Calu3 (cell line): ENCODE measurements around the gene AGMAT. TPM values are rescaled to one million over a fixed set of nuclear protein-coding genes. Genes with fewer than 3 reads are reported as not detected.

Source experiments
- BruUV-seq: library from RNA; stranded (reverse); fragments of 400-500 nt; replicated peaks from 2 replicates; lab custom pipeline; 2021; lab: Mats Ljungman, UMichigan
- CTCF ChIA-PET: fragments of 300-600 bp; sonication (Branson Sonifier 250); formaldehyde crosslinking; loops from one replicate; lab custom pipeline; 2022; ENCODE audit warnings: antibody characterized with exemption; lab: Charles Lee
- DNase-seq: peaks from one replicate; pipeline ENCODE4 v3.0.0; 2022
- H3K27ac Mint-ChIP-seq: one replicate; pipeline ENCODE4 v1.8.0; 2022; ENCODE audit warnings: mixed read lengths; ENCODE audit not compliant: unreplicated experiment
- H3K27me3 Mint-ChIP-seq: one replicate; pipeline ENCODE4 v1.8.0; 2022; ENCODE audit warnings: mixed read lengths; ENCODE audit not compliant: unreplicated experiment
- H3K36me3 Mint-ChIP-seq: one replicate; pipeline ENCODE4 v1.8.0; 2022; ENCODE audit warnings: mild to moderate bottlenecking, moderate library complexity, mixed read lengths; ENCODE audit not compliant: insufficient read depth, unreplicated experiment
- H3K4me1 Mint-ChIP-seq: one replicate; pipeline ENCODE4 v1.8.0; 2022; ENCODE audit warnings: mild to moderate bottlenecking, low read depth, mixed read lengths; ENCODE audit not compliant: unreplicated experiment
- H3K4me3 Mint-ChIP-seq: one replicate; pipeline ENCODE4 v1.8.0; 2022; ENCODE audit warnings: mild to moderate bottlenecking, low read depth, moderate library complexity, mixed read lengths; ENCODE audit not compliant: unreplicated experiment
- H3K9me3 Mint-ChIP-seq: one replicate; pipeline ENCODE4 v1.8.0; 2022; ENCODE audit warnings: low read depth, mixed read lengths; ENCODE audit not compliant: unreplicated experiment
- intact Hi-C: fragments of 100-400 bp; cut with micrococcal nuclease; formaldehyde crosslinking; loops from one replicate; pipeline ENCODE4 v1.10.0; 2022; ENCODE audit not compliant: unreplicated experiment
- total RNA-seq: library from RNA; stranded (reverse); gene quantifications from 2 replicates; pipeline ENCODE4 v1.2.3, GENCODE V29; 2022
- TF ChIP-seq, protein P1 (sequence below): fragments of 200-600 bp; IDR thresholded peaks from one replicate; pipeline ENCODE4 v1.8.0; 2022; ENCODE audit warnings: antibody characterized with exemption; ENCODE audit not compliant: unreplicated experiment

The AGMAT gene
- total RNA-seq, 1 experiment from 2014 or later: 2.5 TPM

DNA sequence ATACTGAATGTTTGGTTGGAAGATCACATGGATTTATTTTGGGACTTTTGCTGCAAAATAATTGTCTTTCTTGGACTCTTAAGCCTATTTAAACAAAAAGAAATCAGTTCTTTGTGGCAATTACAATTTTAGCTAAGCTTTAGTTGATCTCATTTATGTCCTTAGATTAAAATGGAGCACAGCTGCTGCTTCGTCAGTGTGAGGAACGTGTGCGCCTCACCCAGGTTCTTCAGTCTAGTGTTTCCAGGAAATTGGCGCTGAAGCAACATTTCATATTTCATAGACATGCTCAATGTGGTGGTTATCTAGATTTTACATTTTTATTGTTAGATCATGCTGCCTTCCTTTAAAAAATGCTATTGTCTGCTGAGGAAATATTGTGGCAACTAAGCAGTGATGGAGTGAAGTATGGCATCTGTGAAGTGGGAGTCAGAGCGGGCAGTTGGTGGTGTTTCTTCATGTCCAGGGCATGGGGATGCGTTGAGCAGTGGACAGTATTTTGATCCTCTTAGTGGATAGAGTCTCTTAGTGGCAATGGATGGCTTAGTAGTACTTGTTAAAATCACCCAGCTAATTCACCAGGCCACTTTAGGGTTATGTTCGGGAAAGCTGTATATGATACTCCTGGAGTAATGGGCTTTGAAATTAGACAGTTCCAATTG lies 38.0 kb upstream of the AGMAT start:
- Mint-ChIP-seq H3K36me3 (peaks cover 22% of the 10 kb centered on the region), H3K4me3 (no peak overlapping the region), H3K9me3 (no peaks in the 10 kb centered on the region), H3K27me3 (no peaks in the 10 kb centered on the region), H3K4me1 (peaks cover 22% of the 10 kb centered on the region), H3K27ac (no peak overlapping the region)
- no TSS peak for BruUV-seq
- intact Hi-C loops: no loop called here
- TF ChIP-seq, protein P1, sequence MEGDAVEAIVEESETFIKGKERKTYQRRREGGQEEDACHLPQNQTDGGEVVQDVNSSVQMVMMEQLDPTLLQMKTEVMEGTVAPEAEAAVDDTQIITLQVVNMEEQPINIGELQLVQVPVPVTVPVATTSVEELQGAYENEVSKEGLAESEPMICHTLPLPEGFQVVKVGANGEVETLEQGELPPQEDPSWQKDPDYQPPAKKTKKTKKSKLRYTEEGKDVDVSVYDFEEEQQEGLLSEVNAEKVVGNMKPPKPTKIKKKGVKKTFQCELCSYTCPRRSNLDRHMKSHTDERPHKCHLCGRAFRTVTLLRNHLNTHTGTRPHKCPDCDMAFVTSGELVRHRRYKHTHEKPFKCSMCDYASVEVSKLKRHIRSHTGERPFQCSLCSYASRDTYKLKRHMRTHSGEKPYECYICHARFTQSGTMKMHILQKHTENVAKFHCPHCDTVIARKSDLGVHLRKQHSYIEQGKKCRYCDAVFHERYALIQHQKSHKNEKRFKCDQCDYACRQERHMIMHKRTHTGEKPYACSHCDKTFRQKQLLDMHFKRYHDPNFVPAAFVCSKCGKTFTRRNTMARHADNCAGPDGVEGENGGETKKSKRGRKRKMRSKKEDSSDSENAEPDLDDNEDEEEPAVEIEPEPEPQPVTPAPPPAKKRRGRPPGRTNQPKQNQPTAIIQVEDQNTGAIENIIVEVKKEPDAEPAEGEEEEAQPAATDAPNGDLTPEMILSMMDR: no peak
- CTCF ChIA-PET: no interaction called here
- no peak for DNase-seq

GRCh38 chr1:15621975-15622374 lies 37.1 kb upstream of the AGMAT start:
- intact Hi-C loops: no loop called here
- H3K9me3 Mint-ChIP-seq: no peaks in the 10 kb centered on the region
- CTCF ChIA-PET: interaction anchor here (0.6 kb wide), 1 partner anchor 112 kb away, joined by 4 read pairs; no protein-coding TSS in a partner anchor
- H3K36me3 Mint-ChIP-seq: peaks cover 31% of the 10 kb centered on the region
- peaks cover 22% of the 10 kb centered on the region for H3K4me1 Mint-ChIP-seq
- no peak overlapping the region for H3K4me3 Mint-ChIP-seq
- no peak overlapping the region for H3K27ac Mint-ChIP-seq
- DNase-seq: no peak
- TF ChIP-seq, protein P1: no peak
- no peaks in the 10 kb centered on the region for H3K27me3 Mint-ChIP-seq
- no TSS peak for BruUV-seq

GRCh38 chr1:15620902-15621682 lies 36.2 kb upstream of the AGMAT start:
- intact Hi-C loops: no loop called here
- Mint-ChIP-seq H3K4me1 (peaks cover 22% of the 10 kb centered on the region), H3K4me3 (no peak overlapping the region), H3K27me3 (no peaks in the 10 kb centered on the region), H3K36me3 (peaks cover 37% of the 10 kb centered on the region), H3K27ac (no peak overlapping the region), H3K9me3 (no peaks in the 10 kb centered on the region)
- BruUV-seq: no TSS peak
- TF ChIP-seq, protein P1: no peak
- DNase-seq: no peak
- CTCF ChIA-PET: interaction anchor here (0.6 kb wide), 1 partner anchor 112 kb away, joined by 4 read pairs; no protein-coding TSS in a partner anchor

GRCh38 chr1:15620155-15620545 lies 35.3 kb upstream of the AGMAT start:
- intact Hi-C loops: no loop called here
- no peak for DNase-seq
- Mint-ChIP-seq H3K4me3 (peak overlapping the region; percentile 38), H3K36me3 (peaks cover 33% of the 10 kb centered on the region), H3K27me3 (no peaks in the 10 kb centered on the region), H3K27ac (no peak overlapping the region), H3K4me1 (peaks cover 22% of the 10 kb centered on the region), H3K9me3 (no peaks in the 10 kb centered on the region)
- CTCF ChIA-PET: no interaction called here
- TSS peak; percentile 1 for BruUV-seq
- TF ChIP-seq, protein P1: no peak
